ENCODE data around the gene KIF2C.

GRCh38 chr1:44803312-44804095 lies 63.9 kb downstream of the KIF2C start:
- TF ChIP-seq CTCF (IDR thresholded peaks at IDR 0.05; ENCODE audit: poor library complexity), result no peak
- TF ChIP-seq EZH2 (IDR thresholded peaks at IDR 0.05; ENCODE audit: borderline replicate concordance), result no peak

Data from hepatocyte (in vitro differentiated cells).